Lung (tissue), 12 donors: Measurements from ENCODE around the gene RSAD2. TPM values are rescaled to one million over a fixed set of nuclear protein-coding genes. Genes with fewer than 3 reads are reported as not detected.

Experiments used
- ATAC-seq: fragments of 200-7000 bp; cut with Tn5 transposase; one replicate; pipeline ENCODE4 v1.9.1; 2020; ENCODE audit warnings: moderate number of reproducible peaks; ENCODE audit not compliant: insufficient read depth, low FRiP score
- DNase-seq, 3 donors: peaks; one replicate each; pipeline ENCODE4 v3.0.0-alpha.2; 2013 to 2017
- H3K27ac ChIP-seq, 2 donors: one replicate each; pipeline ENCODE4 v1.5.1; 2013; ENCODE audit warnings: mild to moderate bottlenecking in 2 of 2, moderate library complexity in 2 of 2, control low read depth in 1 of 2, inconsistent platforms in 1 of 2, low read depth in 1 of 2, low read length in 1 of 2
- H3K27me3 ChIP-seq, 3 donors: one replicate each; pipeline ENCODE4 v1.5.1; 2013; ENCODE audit warnings: low read length in 2 of 3; ENCODE audit not compliant: control insufficient read depth in 3 of 3, insufficient read depth in 3 of 3
- H3K36me3 ChIP-seq, 4 donors: one replicate each; pipeline ENCODE4 v1.5.1; 2013; ENCODE audit warnings: low read length in 4 of 4, mild to moderate bottlenecking in 1 of 4, moderate library complexity in 1 of 4; ENCODE audit not compliant: control insufficient read depth in 4 of 4, insufficient read depth in 4 of 4
- H3K4me1 ChIP-seq, 5 donors: one replicate each; pipeline ENCODE4 v1.5.1; 2013; ENCODE audit warnings: low read length in 5 of 5, mild to moderate bottlenecking in 2 of 5, moderate library complexity in 1 of 5; ENCODE audit not compliant: control insufficient read depth in 5 of 5, insufficient read depth in 5 of 5
- H3K4me3 ChIP-seq: one replicate; pipeline ENCODE4 v1.5.1; 2013; ENCODE audit warnings: mild to moderate bottlenecking, control low read depth, moderate library complexity
- H3K9ac ChIP-seq, 2 donors: one replicate each; pipeline ENCODE4 v1.5.1; 2013; ENCODE audit warnings: low read length in 2 of 2, control low read depth in 1 of 2; ENCODE audit not compliant: insufficient read depth in 1 of 2
- H3K9me3 ChIP-seq, 4 donors: one replicate each; pipeline ENCODE4 v1.5.1; 2013; ENCODE audit warnings: low read length in 3 of 4, mild to moderate bottlenecking in 1 of 4, moderate library complexity in 1 of 4; ENCODE audit not compliant: control insufficient read depth in 4 of 4, insufficient read depth in 3 of 4
- CTCF ChIP-seq: IDR thresholded peaks from 2 replicates; pipeline ENCODE4 v1.5.1; 2012; ENCODE audit warnings: mild to moderate bottlenecking; ENCODE audit errors: control extremely low read depth, extremely low read depth
- WGBS, 2 donors: extraction: QIAGEN DNeasy Blood & Tissue Kit; methylation state at CpG; one replicate each; pipeline ENCODE4 v1.1.7; 2013; 5-methylcytosine and 5-hydroxymethylcytosine counted together
- polyA plus RNA-seq, 2 donors: library from polyadenylated mRNA; stranded (reverse); fragments of 200-250 nt; gene quantifications; one replicate each; pipeline ENCODE4 v1.2.1, GENCODE V29; 2013
- total RNA-seq, 2 donors: library from RNA; depleted of rRNA in 1 of 2; stranded (reverse); fragments of >200 nt in 1 of 2; gene quantifications; one replicate each; pipeline ENCODE4 v1.2.1, GENCODE V29; 2014 to 2021
- donor health status: control.
- donor health status: control.
- donor health status: Bipolar disorder and iron deficiency.
- donor health status: healthy.
- donor health status: DM: yes; HTN: yes; CAD: no.

The RSAD2 gene
- total and polyA plus RNA-seq, 4 donors, result 3.3 to 13.2 (median 12.0) TPM

DNA sequence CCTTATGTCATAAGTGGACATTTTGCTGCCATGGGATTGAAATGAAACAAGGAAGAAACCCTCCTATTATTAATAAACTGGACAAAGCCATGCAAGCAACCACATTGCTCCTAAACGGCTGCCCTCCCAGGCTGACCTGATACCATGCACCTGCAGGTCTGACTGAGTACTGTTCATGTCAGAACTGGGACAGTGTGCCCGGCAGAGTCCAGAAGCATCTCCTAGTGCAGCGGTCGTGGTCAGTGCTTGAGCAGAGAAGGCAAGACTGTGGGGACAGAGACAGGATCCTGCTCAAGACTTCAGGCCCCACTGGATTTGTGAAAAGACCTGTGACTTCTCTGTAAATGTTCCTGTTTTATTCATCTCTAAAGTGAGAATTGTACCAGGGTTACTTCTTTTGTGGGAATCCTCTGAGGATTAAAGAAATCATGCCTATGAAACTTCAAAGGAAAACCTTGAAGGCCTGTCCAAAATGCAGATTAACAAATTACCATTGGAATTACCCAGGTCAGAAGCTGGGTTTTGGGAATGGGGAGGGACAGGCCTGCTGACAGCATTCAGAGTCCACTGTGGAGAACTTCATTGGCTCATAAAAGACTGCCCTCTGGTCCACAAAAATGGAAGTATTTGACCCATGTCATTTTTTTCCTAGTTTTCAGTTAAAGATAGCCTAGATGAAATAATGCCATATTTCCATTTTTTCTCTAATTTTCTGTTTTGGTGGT is 53.5 kb downstream of the RSAD2 start:
- 66 to 75% methylated on average over 4 of the region's 4 CpGs for whole genome bisulfite sequencing, 2 donors
- no peak overlapping the region for H3K4me3 ChIP-seq
- DNase-seq, result no peak
- no peaks in the 10 kb centered on the region for H3K9me3 ChIP-seq
- no peaks in the 10 kb centered on the region for H3K36me3 ChIP-seq
- no peak for ATAC-seq
- no peak for TF ChIP-seq CTCF
- H3K9ac ChIP-seq, result no peak overlapping the region
- no peaks in the 10 kb centered on the region for H3K27me3 ChIP-seq
- H3K27ac ChIP-seq, result no peak overlapping the region
- H3K4me1 ChIP-seq, result peaks cover 3 to 23% (median 13%) of the 10 kb centered on the region in 5 donors

DNA sequence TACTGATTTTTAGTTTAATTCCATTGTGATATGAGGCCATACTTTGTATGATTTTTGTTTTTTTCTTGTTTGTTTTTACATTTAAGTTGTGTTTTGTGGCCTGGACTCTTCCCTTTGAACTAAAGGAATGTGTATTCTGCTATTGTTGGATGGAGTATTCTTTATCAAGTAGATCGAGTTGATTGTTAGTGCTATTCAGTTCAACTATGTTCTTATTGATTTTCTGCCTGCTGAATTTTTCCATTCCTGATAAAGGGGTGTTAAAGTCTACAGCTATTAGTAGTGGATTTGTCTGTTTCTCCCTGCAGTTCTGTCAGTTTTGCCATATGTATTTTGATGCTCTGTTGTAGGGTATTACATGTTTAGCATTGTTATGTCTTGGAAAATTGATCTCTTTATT is 54.2 kb downstream of the RSAD2 start:
- Histone ChIP-seq H3K4me3 (no peak overlapping the region), H3K27ac (no peak overlapping the region), H3K4me1 (peaks cover 3 to 16% (median 11%) of the 10 kb centered on the region in 5 donors), H3K27me3 (no peaks in the 10 kb centered on the region), H3K9me3 (no peaks in the 10 kb centered on the region), H3K9ac (no peak overlapping the region), H3K36me3 (no peaks in the 10 kb centered on the region)
- ATAC-seq, result no peak
- 68 to 70% methylated on average over 1 of the region's 1 CpG for WGBS, 2 donors
- TF ChIP-seq CTCF, result no peak
- DNase-seq, result no peak

DNA sequence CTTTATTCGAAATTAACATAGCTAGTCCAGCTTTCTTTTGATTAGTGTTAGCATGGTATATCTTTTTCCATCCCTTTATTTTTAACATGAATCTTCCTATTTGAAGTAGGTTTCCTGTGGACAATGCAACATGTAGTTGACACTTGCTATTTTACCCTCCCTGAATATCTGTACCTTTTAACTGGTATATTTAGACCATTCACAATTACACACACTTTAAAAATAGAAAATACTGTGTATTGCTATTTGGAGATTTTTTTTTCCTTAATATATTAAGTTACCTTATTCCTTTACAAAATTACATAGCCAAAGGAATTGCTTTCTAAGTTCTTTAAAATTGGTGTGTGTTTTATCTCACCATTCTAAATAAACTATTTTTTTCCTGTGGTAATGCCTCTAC is 54.6 kb downstream of the RSAD2 start:
- Histone ChIP-seq H3K9ac (no peak overlapping the region), H3K27ac (no peak overlapping the region), H3K27me3 (no peaks in the 10 kb centered on the region), H3K4me1 (peaks cover 3 to 12% (median 10%) of the 10 kb centered on the region in 5 donors), H3K4me3 (no peak overlapping the region), H3K9me3 (no peaks in the 10 kb centered on the region), H3K36me3 (no peaks in the 10 kb centered on the region)
- DNase-seq (no peak), ATAC-seq (no peak)
- no peak for TF ChIP-seq CTCF
- WGBS, 2 donors, result 98 to 100% methylated on average over 1 of the region's 1 CpG

GRCh38 chr2:6932828-6933227 is 55.3 kb downstream of the RSAD2 start:
- DNase-seq, result no peak
- TF ChIP-seq CTCF, result no peak
- Histone ChIP-seq H3K27ac (no peak overlapping the region), H3K9ac (no peak overlapping the region), H3K36me3 (no peaks in the 10 kb centered on the region), H3K4me3 (no peak overlapping the region), H3K4me1 (peaks cover 3 to 10% (median 8%) of the 10 kb centered on the region in 5 donors), H3K27me3 (no peaks in the 10 kb centered on the region), H3K9me3 (no peaks in the 10 kb centered on the region)
- no peak for ATAC-seq
- whole genome bisulfite sequencing, 2 donors, result 94 to 95% methylated on average over 7 of the region's 7 CpGs
